RWPE1 (cell line): Measurements from ENCODE around the gene EXOC5.
"Not testable (repeated sequence)": the region's sequence is repeated elsewhere in the genome, so short reads cannot be mapped to it uniquely, and the experiment has no call there.

ENCODE experiments used
- CTCF ChIA-PET: fragments of 350-600 bp; sonication (Branson Sonifier 250); formaldehyde crosslinking; extraction: SDS; loops from one replicate; lab custom pipeline; 2021; lab: Yijun Ruan, JAX
- POLR2A ChIA-PET: fragments of 400-600 bp; formaldehyde crosslinking; extraction: SDS; loops from one replicate; lab custom pipeline; 2020; ENCODE audit warnings: antibody characterized with exemption; ENCODE audit not compliant: low non-redundant PET; lab: Yijun Ruan, JAX
- DNase-seq: peaks from one replicate; pipeline ENCODE4 v3.0.0; 2012; ENCODE audit warnings: low spot score
- H3K27ac ChIP-seq: fragments of 450-650 bp; 2 replicates; pipeline ENCODE4 v1.5.1; 2017
- TF ChIP-seq, protein P1 (sequence below): fragments of 450-650 bp; conservative IDR thresholded peaks from 2 replicates; pipeline ENCODE4 v1.5.1; 2017; ENCODE audit warnings: low read depth, mild to moderate bottlenecking

The EXOC5 gene

DNA sequence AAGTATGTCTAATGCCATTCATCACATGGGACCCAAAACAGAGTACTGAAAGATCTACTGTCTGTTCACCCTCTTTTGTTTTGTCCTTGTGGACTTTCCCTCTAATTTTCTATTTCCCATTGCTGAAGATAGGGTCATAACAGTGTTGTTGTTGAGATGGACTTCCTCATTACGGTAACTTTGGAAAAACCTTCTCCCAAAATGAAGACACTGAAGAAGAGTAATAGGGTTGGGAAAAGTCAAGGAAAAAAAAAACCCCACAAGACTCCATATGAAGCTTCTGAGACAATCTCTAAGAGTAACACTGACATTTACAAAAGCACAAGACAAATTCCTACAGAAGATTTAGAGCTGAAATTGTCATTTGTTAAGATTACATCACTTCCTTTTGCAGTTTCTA, 36.7 kb downstream of the EXOC5 start:
- no peak overlapping the region for H3K27ac ChIP-seq
- CTCF ChIA-PET = interaction anchor here (0.6 kb wide), 1 partner anchor 758 kb away, joined by 3 read pairs; no protein-coding TSS in a partner anchor
- no peak for DNase-seq
- POLR2A ChIA-PET = no interaction called here
- TF ChIP-seq, protein P1, sequence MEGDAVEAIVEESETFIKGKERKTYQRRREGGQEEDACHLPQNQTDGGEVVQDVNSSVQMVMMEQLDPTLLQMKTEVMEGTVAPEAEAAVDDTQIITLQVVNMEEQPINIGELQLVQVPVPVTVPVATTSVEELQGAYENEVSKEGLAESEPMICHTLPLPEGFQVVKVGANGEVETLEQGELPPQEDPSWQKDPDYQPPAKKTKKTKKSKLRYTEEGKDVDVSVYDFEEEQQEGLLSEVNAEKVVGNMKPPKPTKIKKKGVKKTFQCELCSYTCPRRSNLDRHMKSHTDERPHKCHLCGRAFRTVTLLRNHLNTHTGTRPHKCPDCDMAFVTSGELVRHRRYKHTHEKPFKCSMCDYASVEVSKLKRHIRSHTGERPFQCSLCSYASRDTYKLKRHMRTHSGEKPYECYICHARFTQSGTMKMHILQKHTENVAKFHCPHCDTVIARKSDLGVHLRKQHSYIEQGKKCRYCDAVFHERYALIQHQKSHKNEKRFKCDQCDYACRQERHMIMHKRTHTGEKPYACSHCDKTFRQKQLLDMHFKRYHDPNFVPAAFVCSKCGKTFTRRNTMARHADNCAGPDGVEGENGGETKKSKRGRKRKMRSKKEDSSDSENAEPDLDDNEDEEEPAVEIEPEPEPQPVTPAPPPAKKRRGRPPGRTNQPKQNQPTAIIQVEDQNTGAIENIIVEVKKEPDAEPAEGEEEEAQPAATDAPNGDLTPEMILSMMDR = no peak

DNA sequence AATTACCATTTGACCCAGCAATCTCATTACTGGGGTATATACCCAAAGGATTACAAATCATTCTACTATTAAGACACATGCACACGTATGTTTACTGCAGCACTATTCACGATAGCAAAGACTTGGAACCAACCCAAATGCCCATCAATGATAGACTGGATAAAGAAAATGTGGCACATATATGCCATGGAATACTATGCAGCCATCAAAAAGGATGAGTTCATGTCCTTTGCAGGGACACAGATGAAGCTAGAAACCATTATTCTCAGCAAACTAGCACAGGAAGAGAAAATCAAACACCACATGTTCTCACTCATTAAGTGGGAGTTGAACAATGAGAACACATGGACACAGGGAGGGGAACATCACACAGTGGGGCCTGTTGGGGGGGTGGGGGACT, 40.4 kb downstream of the EXOC5 start:
- H3K27ac ChIP-seq, CTCF ChIA-PET, POLR2A ChIA-PET, DNase-seq: not testable (repeated sequence)

DNA sequence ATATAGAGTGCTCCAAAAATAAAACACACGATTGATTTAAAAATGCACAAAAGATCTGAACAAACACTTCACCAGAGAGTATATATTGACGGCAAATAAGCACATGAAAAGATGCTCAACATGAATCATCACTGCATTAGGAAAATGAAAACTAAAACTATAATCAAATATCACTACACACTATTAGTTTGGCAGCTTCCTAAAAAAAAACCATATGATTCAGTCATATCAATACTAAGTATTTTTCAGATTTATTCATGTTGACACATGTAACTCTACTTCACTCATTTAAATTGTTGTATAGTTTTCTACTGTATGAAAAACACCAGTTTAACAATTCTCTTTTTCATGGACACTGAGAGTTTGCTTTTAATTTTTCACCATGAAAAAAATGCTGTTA, 41.6 kb downstream of the EXOC5 start:
- DNase-seq = no peak
- H3K27ac ChIP-seq = no peak overlapping the region
- POLR2A ChIA-PET = no interaction called here
- CTCF ChIA-PET = no interaction called here
- TF ChIP-seq, protein P1 = no peak

DNA sequence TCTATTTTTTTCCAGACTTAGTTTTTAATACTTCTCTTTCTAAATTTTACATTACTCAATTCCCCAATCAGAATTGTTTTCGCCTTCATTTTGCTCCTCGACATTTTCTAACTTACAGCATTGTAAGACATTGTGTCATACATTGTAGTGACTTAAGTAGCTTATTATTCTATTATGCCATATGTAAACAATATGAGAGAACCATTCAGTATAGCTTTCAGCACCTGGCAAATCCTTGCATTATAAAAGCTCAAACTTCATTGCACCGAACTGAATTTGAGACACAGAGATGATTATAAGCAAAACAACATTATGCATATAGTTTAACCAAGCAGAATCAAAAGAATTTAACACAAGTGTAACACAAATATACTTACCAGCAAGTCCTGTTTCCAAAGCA, 46.8 kb downstream of the EXOC5 start:
- CTCF ChIA-PET = no interaction called here

DNA sequence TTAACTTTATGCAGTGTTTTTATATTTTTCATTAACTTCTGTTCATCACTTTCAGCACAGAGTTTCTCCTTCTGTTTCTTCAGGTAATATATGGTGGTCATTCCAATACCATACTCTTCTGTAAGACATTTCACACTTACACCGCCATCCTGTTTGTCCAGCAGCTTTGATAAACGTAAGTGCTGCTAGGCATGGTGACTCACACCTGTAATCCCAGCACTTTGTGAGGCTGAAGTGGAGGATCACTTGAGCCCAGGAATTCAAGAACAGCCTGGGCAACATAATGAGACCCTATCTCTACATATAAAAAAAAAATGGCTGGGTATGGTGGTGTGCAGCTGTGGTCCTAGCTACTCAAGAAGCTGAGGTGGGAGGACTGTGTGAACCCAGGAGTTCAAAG, 55.8 kb downstream of the EXOC5 start:
- POLR2A ChIA-PET = no interaction called here
- CTCF ChIA-PET = no interaction called here

More for the DNA sequence above, 46.8 kb downstream of the EXOC5 start:
- no peak for DNase-seq
- POLR2A ChIA-PET = no interaction called here
- TF ChIP-seq, protein P1 = no peak
- H3K27ac ChIP-seq = no peak overlapping the region

DNA sequence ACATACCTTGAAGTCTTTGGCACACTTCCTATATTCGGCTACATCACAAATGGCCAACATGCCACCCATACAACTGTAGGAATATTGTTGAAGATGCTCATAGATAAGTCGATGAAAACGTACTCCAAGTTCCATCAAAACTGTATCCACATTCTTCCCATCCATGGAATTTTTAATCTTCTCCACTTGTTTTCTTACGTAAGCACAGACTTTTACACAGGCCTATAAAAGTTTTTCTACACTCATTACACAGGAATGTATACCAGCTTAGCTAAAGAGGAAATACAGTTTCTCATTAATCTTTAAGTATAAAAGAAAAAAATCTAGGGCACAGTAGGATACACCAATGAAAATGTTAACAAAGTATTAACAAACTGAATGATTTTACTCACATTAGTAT, 59.1 kb downstream of the EXOC5 start:
- TF ChIP-seq, protein P1 = no peak
- no peak for DNase-seq
- H3K27ac ChIP-seq = no peak overlapping the region
- POLR2A ChIA-PET = no interaction called here
- CTCF ChIA-PET = no interaction called here

More for the DNA sequence above, 55.8 kb downstream of the EXOC5 start:
- H3K27ac ChIP-seq = no peak overlapping the region
- no peak for DNase-seq
- TF ChIP-seq, protein P1 = no peak

DNA sequence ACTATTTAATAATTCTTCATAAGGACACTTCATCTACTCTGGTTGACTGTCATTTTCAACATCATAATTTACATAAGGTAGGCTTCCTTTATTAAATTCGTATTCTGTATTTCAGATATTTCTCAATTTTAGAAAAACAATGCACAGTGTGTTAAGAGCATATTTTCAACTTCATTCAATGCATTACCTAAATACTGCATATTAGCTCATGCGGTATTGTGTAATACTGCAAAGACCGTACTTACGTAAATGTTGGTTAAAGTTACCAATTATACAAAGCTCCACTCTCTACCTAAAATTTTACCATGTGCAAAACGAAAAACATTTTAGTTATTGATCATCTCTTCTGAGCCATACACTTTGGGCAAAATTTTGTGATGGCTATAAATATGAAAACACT, 62.8 kb downstream of the EXOC5 start:
- ChIA-PET POLR2A (no interaction called here), CTCF (no interaction called here)
- TF ChIP-seq, protein P1 = no peak
- no peak for DNase-seq
- H3K27ac ChIP-seq = no peak overlapping the region
